Tibial nerve (tissue), 4 donors: ENCODE data around the gene MAP3K15. TPM values are rescaled to one million over a fixed set of nuclear protein-coding genes. Genes with fewer than 3 reads are reported as not detected.
"Not testable (repeated sequence)": the region's sequence is repeated elsewhere in the genome, so short reads cannot be mapped to it uniquely, and the experiment has no call there.

ENCODE experiments used
- DNase-seq, 2 donors: peaks; one replicate each; pipeline ENCODE4 v3.0.0-alpha.2; 2019; ENCODE audit warnings: low spot score in 2 of 2
- H3K27ac ChIP-seq, 4 donors: fragments of 200-600 bp; sonication (generic) in 3 of 4; one replicate each; pipeline ENCODE4 v1.5.1; 2017 to 2019; ENCODE audit warnings: mild to moderate bottlenecking in 1 of 4
- H3K27me3 ChIP-seq, 2 donors: fragments of 200-600 bp; sonication (generic) in 1 of 2; one replicate each; pipeline versions ENCODE4 v1.5.1 to v1.6.0; 2017 to 2019
- H3K36me3 ChIP-seq, 3 donors: fragments of 200-600 bp; sonication (generic); one replicate each; pipeline ENCODE4 v1.5.1; 2018 to 2019
- H3K4me1 ChIP-seq, 4 donors: fragments of 200-600 bp; sonication (generic) in 3 of 4; one replicate each; pipeline ENCODE4 v1.5.1; 2017 to 2019
- H3K4me3 ChIP-seq, 4 donors: fragments of 200-600 bp; sonication (generic) in 3 of 4; one replicate each; pipeline ENCODE4 v1.5.1; 2017 to 2019; ENCODE audit warnings: mild to moderate bottlenecking in 1 of 4, moderate library complexity in 1 of 4
- H3K9me3 ChIP-seq, 4 donors: fragments of 200-600 bp; sonication (generic) in 3 of 4; one replicate each; pipeline ENCODE4 v1.5.1; 2017 to 2019
- CTCF ChIP-seq, 5 experiments: fragments of 200-600 bp in 3 of 5; fragments of 450-650 bp in 2 of 5; sonication (generic) in 3 of 5; IDR thresholded peaks; one replicate each; pipeline ENCODE4 v1.5.1; 2016 to 2019; ENCODE audit warnings: antibody characterized with exemption in 5 of 5, mild to moderate bottlenecking in 3 of 5, moderate library complexity in 2 of 5
- EP300 ChIP-seq, 2 donors: sonication (generic); formaldehyde crosslinking; IDR thresholded peaks; one replicate each; pipeline ENCODE4 v1.6.1; 2017; ENCODE audit warnings: antibody characterized with exemption in 2 of 2, mild to moderate bottlenecking in 1 of 2
- POLR2A ChIP-seq, 2 donors: fragments of 450-650 bp; IDR thresholded peaks; one replicate each; pipeline ENCODE4 v1.6.1; 2017; ENCODE audit warnings: antibody characterized with exemption in 2 of 2, mild to moderate bottlenecking in 2 of 2, moderate library complexity in 2 of 2
- WGBS, 2 donors: methylation state at CpG; one replicate each; pipeline ENCODE4 v1.1.5; 2018; 5-methylcytosine and 5-hydroxymethylcytosine counted together
- total RNA-seq, 4 donors: library from RNA; depleted of rRNA; stranded (reverse); fragments of >200 nt; gene quantifications; one replicate each; pipeline ENCODE4 v1.1.0, GENCODE V29; 2016

The MAP3K15 gene
- total RNA-seq, 4 donors from 2014 or later, result not detected

- no peaks in the 10 kb centered on the region for H3K27me3 ChIP-seq
- no peaks in the 10 kb centered on the region for H3K4me1 ChIP-seq
- no peak overlapping the region for H3K4me3 ChIP-seq
- no peaks in the 10 kb centered on the region for H3K9me3 ChIP-seq
- H3K27ac ChIP-seq, result no peak overlapping the region
- no peaks in the 10 kb centered on the region for H3K36me3 ChIP-seq
- WGBS, 2 donors, result 58 to 72% methylated on average over 3 of the region's 3 CpGs
- TF ChIP-seq POLR2A (IDR thresholded peaks at IDR 0.05) (no peak), CTCF (IDR thresholded peaks at IDR 0.05) (no peak), EP300 (IDR thresholded peaks at IDR 0.05) (no peak)
- no peak for DNase-seq
Measured at GRCh38 chrX:19487520-19488200, 27.6 kb downstream of the MAP3K15 start.

- Histone ChIP-seq H3K27ac (no peak overlapping the region), H3K4me1 (no peaks in the 10 kb centered on the region), H3K9me3 (no peaks in the 10 kb centered on the region), H3K36me3 (no peaks in the 10 kb centered on the region), H3K4me3 (no peak overlapping the region), H3K27me3 (no peaks in the 10 kb centered on the region)
- no peak for DNase-seq
- TF ChIP-seq EP300 (IDR thresholded peaks at IDR 0.05) (no peak), CTCF (IDR thresholded peaks at IDR 0.05) (no peak), POLR2A (IDR thresholded peaks at IDR 0.05) (no peak)
- WGBS, 2 donors, result 92 to 100% methylated on average over 1 of the region's 1 CpG
Measured at GRCh38 chrX:19479458-19479857, 35.9 kb downstream of the MAP3K15 start.

- not testable (repeated sequence) for H3K27ac ChIP-seq, H3K36me3 ChIP-seq, H3K4me1 ChIP-seq
Measured at GRCh38 chrX:19468383-19468782, 46.9 kb downstream of the MAP3K15 start.

GRCh38 chrX:19462879-19463278 lies 52.4 kb downstream of the MAP3K15 start:
- H3K4me3 ChIP-seq, result no peak overlapping the region
- TF ChIP-seq EP300 (IDR thresholded peaks at IDR 0.05), result no peak
- no peak for TF ChIP-seq CTCF (IDR thresholded peaks at IDR 0.05)
- no peak for TF ChIP-seq POLR2A (IDR thresholded peaks at IDR 0.05)
- no peaks in the 10 kb centered on the region for H3K4me1 ChIP-seq
- no peaks in the 10 kb centered on the region for H3K9me3 ChIP-seq
- H3K27me3 ChIP-seq, result no peaks in the 10 kb centered on the region
- H3K27ac ChIP-seq, result no peak overlapping the region
- 80 to 88% methylated on average over 1 of the region's 1 CpG for WGBS, 2 donors
- DNase-seq, result no peak
- H3K36me3 ChIP-seq, result no peaks in the 10 kb centered on the region

More at GRCh38 chrX:19468383-19468782, 46.9 kb downstream of the MAP3K15 start:
- H3K9me3 ChIP-seq, DNase-seq, H3K4me3 ChIP-seq, H3K27me3 ChIP-seq: not testable (repeated sequence)
- WGBS, 2 donors, result 79 to 88% methylated on average over 2 of the region's 2 CpGs

- H3K4me3 ChIP-seq, result no peak overlapping the region
- no peaks in the 10 kb centered on the region for H3K27me3 ChIP-seq
- H3K27ac ChIP-seq, result no peak overlapping the region
- no peaks in the 10 kb centered on the region for H3K36me3 ChIP-seq
- TF ChIP-seq CTCF (IDR thresholded peaks at IDR 0.05) (no peak), EP300 (IDR thresholded peaks at IDR 0.05) (no peak), POLR2A (IDR thresholded peaks at IDR 0.05) (no peak)
- no peaks in the 10 kb centered on the region for H3K4me1 ChIP-seq
- WGBS, 2 donors, result 82 to 87% methylated on average over 2 of the region's 2 CpGs
- no peaks in the 10 kb centered on the region for H3K9me3 ChIP-seq
- no peak for DNase-seq
Measured at GRCh38 chrX:19462231-19462630, 53.1 kb downstream of the MAP3K15 start.
